ENCODE data around the gene PTPRT.

GRCh38 chr20:43191143-43191542, 1.4 kb upstream of the PTPRT start:
- TF ChIP-seq CTCF (conservative IDR thresholded peaks at IDR 0.05; ENCODE audit: low read depth, low read length) = no peak
- no peak for TF ChIP-seq EZH2phosphoT487 (IDR thresholded peaks at IDR 0.05; ENCODE audit: borderline replicate concordance, low read length)
- TF ChIP-seq EZH2 (IDR thresholded peaks at IDR 0.05; ENCODE audit: low read length, unreplicated experiment) = no peak

Data from PC-3 (cell line).